Neural cell (in vitro differentiated cells): ENCODE measurements around the gene RPS6KC1. TPM values are rescaled to one million over a fixed set of nuclear protein-coding genes. Genes with fewer than 3 reads are reported as not detected.
"Not testable (repeated sequence)": the region's sequence is repeated elsewhere in the genome, so short reads cannot be mapped to it uniquely, and the experiment has no call there.

Experiments used
- H2AFZ ChIP-seq: fragments of 200-600, 300-800 bp; sonication (generic), shearing (Covaris generic); 2 replicates; pipeline ENCODE4 v1.6.0; 2014; ENCODE audit warnings: low read depth, mild to moderate bottlenecking, antibody characterized with exemption, low read length, moderate library complexity
- H3F3A ChIP-seq: fragments of 200-600 bp; shearing (Covaris generic); 2 replicates; pipeline ENCODE4 v1.6.1; 2016; ENCODE audit warnings: mild to moderate bottlenecking, moderate library complexity, mixed read lengths, antibody characterized with exemption, low read length; ENCODE audit not compliant: insufficient read depth, poor library complexity, severe bottlenecking
- H3K27ac ChIP-seq: fragments of 200-600, 300-800 bp; sonication (generic), shearing (Covaris generic); 2 replicates; pipeline ENCODE4 v1.5.1; 2014; ENCODE audit warnings: mild to moderate bottlenecking, low read length, moderate library complexity
- H3K27me3 ChIP-seq: fragments of 300-800, 200-600 bp; sonication (generic), shearing (Covaris generic); 2 replicates; pipeline ENCODE4 v1.6.0; 2014; ENCODE audit warnings: mild to moderate bottlenecking, low read depth, low read length, moderate library complexity; ENCODE audit not compliant: insufficient read depth
- H3K36me3 ChIP-seq: fragments of 300-800, 200-600 bp; sonication (generic), shearing (Covaris generic); 2 replicates; pipeline ENCODE4 v1.5.1; 2014; ENCODE audit warnings: mild to moderate bottlenecking, antibody characterized with exemption, low read length, moderate library complexity; ENCODE audit not compliant: insufficient read depth
- H3K4me2 ChIP-seq: fragments of 300-800, 200-600 bp; sonication (generic), shearing (Covaris generic); 2 replicates; pipeline ENCODE4 v1.6.0; 2014; ENCODE audit warnings: mild to moderate bottlenecking, low read length
- H3K4me3 ChIP-seq: fragments of 300-800, 200-600 bp; sonication (generic), shearing (Covaris generic); 2 replicates; pipeline ENCODE4 v1.5.1; 2014; ENCODE audit warnings: mild to moderate bottlenecking, low read length, moderate library complexity
- H3K79me2 ChIP-seq: fragments of 200-600 bp; shearing (Covaris generic); replicated peaks from 2 replicates; pipeline ENCODE4 v1.6.0; 2014; ENCODE audit warnings: mild to moderate bottlenecking, low read length, moderate library complexity; ENCODE audit not compliant: insufficient read depth
- H3K9ac ChIP-seq: fragments of 300-800, 200-600 bp; sonication (generic), shearing (Covaris generic); 2 replicates; pipeline ENCODE4 v1.6.1; 2016; ENCODE audit warnings: mild to moderate bottlenecking, low read length, mixed read lengths
- H3K9me2 ChIP-seq: fragments of 200-600 bp; shearing (Covaris generic); 2 replicates; pipeline ENCODE4 v1.6.1; 2016; ENCODE audit warnings: mild to moderate bottlenecking, low read length, mixed read lengths; ENCODE audit not compliant: insufficient read depth
- H3K9me3 ChIP-seq: fragments of 200-600, 300-800 bp; sonication (generic), shearing (Covaris generic); 2 replicates; pipeline ENCODE4 v1.6.1; 2016; ENCODE audit warnings: mild to moderate bottlenecking, mixed run types, low read length, moderate library complexity, mixed read lengths
- H4K20me1 ChIP-seq: fragments of 200-600 bp; shearing (Covaris generic); 2 replicates; pipeline ENCODE4 v1.6.1; 2016; ENCODE audit warnings: mild to moderate bottlenecking, mixed run types; ENCODE audit not compliant: insufficient read depth
- EP300 ChIP-seq: fragments of 450-650 bp; conservative IDR thresholded peaks from 2 replicates; pipeline ENCODE4 v1.6.1; 2014; ENCODE audit warnings: antibody characterized with exemption, mild to moderate bottlenecking, moderate library complexity; ENCODE audit not compliant: poor library complexity, severe bottlenecking
- EZH2 ChIP-seq: fragments of 200-600, 300-800 bp; shearing (Covaris generic), sonication (generic); IDR thresholded peaks from 2 replicates; pipeline ENCODE4 v1.6.1; 2014; ENCODE audit warnings: antibody characterized with exemption, low read length, borderline replicate concordance, mild to moderate bottlenecking; ENCODE audit not compliant: insufficient read depth, poor library complexity, severe bottlenecking
- MXI1 ChIP-seq: fragments of 450-650 bp; conservative IDR thresholded peaks from 2 replicates; pipeline ENCODE4 v1.6.1; 2014; ENCODE audit warnings: antibody characterized with exemption, mild to moderate bottlenecking; ENCODE audit not compliant: poor library complexity, severe bottlenecking
- POLR2AphosphoS5 ChIP-seq: IDR thresholded peaks from 2 replicates; pipeline ENCODE4 v1.6.1; 2012
- RAD21 ChIP-seq: fragments of 450-650 bp; conservative IDR thresholded peaks from 2 replicates; pipeline ENCODE4 v1.6.1; 2014; ENCODE audit warnings: antibody characterized with exemption, mild to moderate bottlenecking, moderate library complexity
- SMC3 ChIP-seq: fragments of 450-650 bp; conservative IDR thresholded peaks from 2 replicates; pipeline ENCODE4 v1.6.1; 2014; ENCODE audit warnings: antibody characterized with exemption, mild to moderate bottlenecking, moderate library complexity; ENCODE audit not compliant: poor library complexity
- TAF1 ChIP-seq: IDR thresholded peaks from 2 replicates; pipeline ENCODE4 v1.6.1; 2012; ENCODE audit warnings: low read depth
- polyA plus RNA-seq: library from polyadenylated mRNA; depleted of rRNA; stranded (reverse); fragments of >200 nt; gene quantifications from 2 replicates; pipeline ENCODE4 v1.2.3, GENCODE V29; 2014
- TF ChIP-seq, protein P1 (sequence below): fragments of 450-650 bp; IDR thresholded peaks from 2 replicates; pipeline ENCODE4 v1.5.1; 2014; ENCODE audit warnings: antibody characterized with exemption, mild to moderate bottlenecking, moderate library complexity; ENCODE audit not compliant: poor library complexity, severe bottlenecking
- TF ChIP-seq, protein P2 (sequence below): IDR thresholded peaks from 2 replicates; pipeline ENCODE4 v1.6.1; 2012; ENCODE audit warnings: borderline replicate concordance

The RPS6KC1 gene
- polyA plus RNA-seq, 1 donor from 2014 or later: 28.1 TPM

DNA sequence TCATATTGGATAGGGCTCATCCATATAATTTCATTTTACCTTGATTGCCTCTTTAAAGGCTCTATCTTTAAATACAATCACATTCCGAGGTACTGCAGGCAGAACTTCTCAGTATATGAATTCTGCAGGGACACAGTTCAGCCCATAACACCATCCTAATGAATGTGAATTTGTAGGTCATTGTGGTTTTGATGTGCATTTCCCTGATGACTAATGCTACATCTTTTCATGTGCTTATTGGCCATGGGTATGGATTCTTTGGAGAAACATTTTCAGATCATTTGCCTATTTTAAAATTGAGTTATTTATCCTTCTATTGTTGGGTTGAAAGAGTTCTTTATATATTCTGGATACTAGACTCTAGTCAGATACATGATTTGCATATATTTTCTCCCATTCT lies 9.6 kb upstream of the RPS6KC1 start:
- Histone ChIP-seq H3K9me2 (no peaks in the 10 kb centered on the region), H3K4me3 (no peak overlapping the region), H3K36me3 (no peaks in the 10 kb centered on the region), H3K27me3 (no peaks in the 10 kb centered on the region), H3F3A (no peaks in the 10 kb centered on the region), H3K27ac (no peak overlapping the region), H4K20me1 (no peaks in the 10 kb centered on the region), H3K4me2 (no peak overlapping the region), H3K79me2 (no peaks in the 10 kb centered on the region), H3K9ac (no peak overlapping the region), H3K9me3 (no peaks in the 10 kb centered on the region), H2AFZ (no peak overlapping the region)
- TF ChIP-seq RAD21 (no peak), EP300 (no peak), TAF1 (no peak)
- TF ChIP-seq, protein P1, sequence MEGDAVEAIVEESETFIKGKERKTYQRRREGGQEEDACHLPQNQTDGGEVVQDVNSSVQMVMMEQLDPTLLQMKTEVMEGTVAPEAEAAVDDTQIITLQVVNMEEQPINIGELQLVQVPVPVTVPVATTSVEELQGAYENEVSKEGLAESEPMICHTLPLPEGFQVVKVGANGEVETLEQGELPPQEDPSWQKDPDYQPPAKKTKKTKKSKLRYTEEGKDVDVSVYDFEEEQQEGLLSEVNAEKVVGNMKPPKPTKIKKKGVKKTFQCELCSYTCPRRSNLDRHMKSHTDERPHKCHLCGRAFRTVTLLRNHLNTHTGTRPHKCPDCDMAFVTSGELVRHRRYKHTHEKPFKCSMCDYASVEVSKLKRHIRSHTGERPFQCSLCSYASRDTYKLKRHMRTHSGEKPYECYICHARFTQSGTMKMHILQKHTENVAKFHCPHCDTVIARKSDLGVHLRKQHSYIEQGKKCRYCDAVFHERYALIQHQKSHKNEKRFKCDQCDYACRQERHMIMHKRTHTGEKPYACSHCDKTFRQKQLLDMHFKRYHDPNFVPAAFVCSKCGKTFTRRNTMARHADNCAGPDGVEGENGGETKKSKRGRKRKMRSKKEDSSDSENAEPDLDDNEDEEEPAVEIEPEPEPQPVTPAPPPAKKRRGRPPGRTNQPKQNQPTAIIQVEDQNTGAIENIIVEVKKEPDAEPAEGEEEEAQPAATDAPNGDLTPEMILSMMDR: no peak
- TF ChIP-seq, protein P2, sequence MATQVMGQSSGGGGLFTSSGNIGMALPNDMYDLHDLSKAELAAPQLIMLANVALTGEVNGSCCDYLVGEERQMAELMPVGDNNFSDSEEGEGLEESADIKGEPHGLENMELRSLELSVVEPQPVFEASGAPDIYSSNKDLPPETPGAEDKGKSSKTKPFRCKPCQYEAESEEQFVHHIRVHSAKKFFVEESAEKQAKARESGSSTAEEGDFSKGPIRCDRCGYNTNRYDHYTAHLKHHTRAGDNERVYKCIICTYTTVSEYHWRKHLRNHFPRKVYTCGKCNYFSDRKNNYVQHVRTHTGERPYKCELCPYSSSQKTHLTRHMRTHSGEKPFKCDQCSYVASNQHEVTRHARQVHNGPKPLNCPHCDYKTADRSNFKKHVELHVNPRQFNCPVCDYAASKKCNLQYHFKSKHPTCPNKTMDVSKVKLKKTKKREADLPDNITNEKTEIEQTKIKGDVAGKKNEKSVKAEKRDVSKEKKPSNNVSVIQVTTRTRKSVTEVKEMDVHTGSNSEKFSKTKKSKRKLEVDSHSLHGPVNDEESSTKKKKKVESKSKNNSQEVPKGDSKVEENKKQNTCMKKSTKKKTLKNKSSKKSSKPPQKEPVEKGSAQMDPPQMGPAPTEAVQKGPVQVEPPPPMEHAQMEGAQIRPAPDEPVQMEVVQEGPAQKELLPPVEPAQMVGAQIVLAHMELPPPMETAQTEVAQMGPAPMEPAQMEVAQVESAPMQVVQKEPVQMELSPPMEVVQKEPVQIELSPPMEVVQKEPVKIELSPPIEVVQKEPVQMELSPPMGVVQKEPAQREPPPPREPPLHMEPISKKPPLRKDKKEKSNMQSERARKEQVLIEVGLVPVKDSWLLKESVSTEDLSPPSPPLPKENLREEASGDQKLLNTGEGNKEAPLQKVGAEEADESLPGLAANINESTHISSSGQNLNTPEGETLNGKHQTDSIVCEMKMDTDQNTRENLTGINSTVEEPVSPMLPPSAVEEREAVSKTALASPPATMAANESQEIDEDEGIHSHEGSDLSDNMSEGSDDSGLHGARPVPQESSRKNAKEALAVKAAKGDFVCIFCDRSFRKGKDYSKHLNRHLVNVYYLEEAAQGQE: no peak

DNA sequence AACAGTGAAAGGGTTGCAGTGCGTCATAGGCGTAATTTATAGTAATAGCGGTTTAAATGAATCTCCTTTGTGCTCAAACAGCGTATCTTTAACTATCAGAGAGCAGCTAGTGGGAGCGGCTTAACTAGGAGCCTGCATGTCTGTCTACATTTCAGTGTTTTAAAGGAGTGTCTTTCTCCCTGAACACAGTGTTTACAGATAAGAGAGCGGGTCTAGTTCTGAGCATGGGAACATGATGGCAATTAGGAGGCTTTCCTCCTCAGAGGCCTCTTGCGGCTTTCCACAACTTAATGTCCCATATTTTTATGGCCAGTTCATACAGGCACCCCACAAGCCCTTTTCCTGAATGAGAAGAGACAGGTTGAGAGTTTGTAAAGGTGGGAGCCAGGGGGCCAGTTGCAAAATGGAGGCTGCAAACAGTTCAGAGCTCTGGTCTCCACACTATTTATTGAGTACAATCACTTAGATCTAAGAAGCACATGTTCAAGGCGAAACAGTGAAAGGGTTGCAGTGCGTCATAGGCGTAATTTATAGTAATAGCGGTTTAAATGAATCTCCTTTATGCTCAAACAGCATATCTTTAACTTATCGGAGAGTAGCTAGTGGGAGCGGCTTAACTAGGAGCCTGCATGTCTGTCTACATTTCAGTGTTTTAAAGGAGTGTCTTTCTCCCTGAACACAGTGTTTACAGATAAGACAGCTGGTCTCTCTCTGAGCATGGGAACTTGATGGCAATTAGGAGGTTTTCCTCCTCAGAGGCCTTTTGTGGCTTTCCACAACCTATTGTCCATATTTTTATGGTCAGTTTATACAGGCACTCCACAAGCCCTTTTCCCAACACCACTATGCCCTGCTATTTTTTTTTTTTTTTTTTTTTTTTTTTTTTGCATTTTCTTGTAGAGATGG lies 5.5 kb upstream of the RPS6KC1 start:
- H3K79me2 ChIP-seq, H3K9ac ChIP-seq, H3K27me3 ChIP-seq, H3K27ac ChIP-seq, H2AFZ ChIP-seq, H3F3A ChIP-seq, H3K4me2 ChIP-seq, H3K4me3 ChIP-seq, H3K9me2 ChIP-seq, H3K9me3 ChIP-seq, H4K20me1 ChIP-seq, H3K36me3 ChIP-seq: not testable (repeated sequence)

DNA sequence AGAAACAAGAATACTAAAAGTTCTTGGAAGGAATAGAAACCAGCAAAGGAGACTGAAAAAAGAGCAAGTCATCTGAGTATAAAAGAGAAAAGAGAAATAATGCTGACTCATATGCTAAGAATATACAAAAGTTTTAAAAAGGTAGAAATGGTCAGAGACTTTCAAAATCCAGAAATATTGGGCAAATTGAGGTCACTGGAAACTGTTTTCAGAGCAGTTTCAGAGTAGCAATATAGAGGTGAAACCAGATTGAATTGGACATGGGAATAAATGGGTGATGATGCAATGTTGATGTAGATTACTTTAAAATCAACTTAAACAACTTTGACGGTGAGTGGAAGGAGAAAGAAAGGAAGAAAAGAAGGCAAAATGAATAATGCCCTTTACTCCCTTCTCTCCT lies 1.8 kb upstream of the RPS6KC1 start:
- Histone ChIP-seq H3K9ac (no peak overlapping the region), H3K4me3 (no peak overlapping the region), H3K9me2 (no peaks in the 10 kb centered on the region), H3K27me3 (no peaks in the 10 kb centered on the region), H3K27ac (no peak overlapping the region), H2AFZ (no peak overlapping the region), H3F3A (no peaks in the 10 kb centered on the region), H3K9me3 (no peaks in the 10 kb centered on the region), H4K20me1 (no peaks in the 10 kb centered on the region), H3K4me2 (no peak overlapping the region), H3K36me3 (no peaks in the 10 kb centered on the region), H3K79me2 (peaks cover 18% of the 10 kb centered on the region)
- TF ChIP-seq POLR2AphosphoS5: no peak
- no peak for TF ChIP-seq SMC3
- TF ChIP-seq, protein P1: no peak
- TF ChIP-seq TAF1: no peak
- no peak for TF ChIP-seq RAD21
- TF ChIP-seq MXI1: no peak
- no peak for TF ChIP-seq EZH2
- TF ChIP-seq EP300: no peak
- TF ChIP-seq, protein P2: no peak
